GM11168 (cell line): Measurements from ENCODE around the gene SF3B6.
"Not testable (repeated sequence)": the region's sequence is repeated elsewhere in the genome, so short reads cannot be mapped to it uniquely, and the experiment has no call there.

Experiments used
- in situ Hi-C: fragments of 300-500 bp; cut with MboI; formaldehyde crosslinking; loops from one replicate; pipeline ENCODE4 v1.12.0; 2022; ENCODE audit warnings: low sequenced_read_pairs; ENCODE audit not compliant: unreplicated experiment

The SF3B6 gene

DNA sequence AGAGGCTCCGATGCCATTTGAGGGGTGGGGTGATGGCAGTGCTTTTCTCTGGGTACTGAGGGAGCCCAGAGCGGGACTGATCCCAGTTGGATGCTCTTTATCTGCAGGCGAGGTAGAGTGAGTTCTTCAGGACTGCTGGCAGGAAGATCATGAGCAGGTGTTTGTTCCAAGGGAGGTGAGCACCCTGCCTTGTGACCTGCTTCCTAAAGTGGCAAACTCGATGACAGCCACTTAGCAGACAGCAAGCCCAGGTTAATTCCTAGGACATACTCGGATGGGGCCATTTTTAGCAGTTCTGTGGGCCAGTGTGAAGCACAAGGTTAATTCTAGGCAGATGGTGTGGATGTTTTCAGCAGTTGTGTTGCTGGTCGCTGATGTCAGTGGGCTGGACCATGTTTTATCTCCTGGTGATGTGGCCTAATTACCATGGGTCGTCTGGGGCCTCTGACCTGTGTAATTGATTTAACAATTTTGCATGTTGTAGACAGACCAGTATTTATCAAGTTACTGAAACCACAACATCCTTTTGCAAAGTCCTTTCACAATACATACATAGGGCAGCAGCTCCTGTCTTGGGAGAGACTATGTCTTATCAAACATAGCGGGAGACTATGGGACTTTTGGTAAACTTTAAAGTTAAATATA lies 21.6 kb downstream of the SF3B6 start:
- in situ Hi-C loops: no loop called here

GRCh38 chr2:24052951-24053350 lies 23.2 kb downstream of the SF3B6 start:
- in situ Hi-C loops: no loop called here

DNA sequence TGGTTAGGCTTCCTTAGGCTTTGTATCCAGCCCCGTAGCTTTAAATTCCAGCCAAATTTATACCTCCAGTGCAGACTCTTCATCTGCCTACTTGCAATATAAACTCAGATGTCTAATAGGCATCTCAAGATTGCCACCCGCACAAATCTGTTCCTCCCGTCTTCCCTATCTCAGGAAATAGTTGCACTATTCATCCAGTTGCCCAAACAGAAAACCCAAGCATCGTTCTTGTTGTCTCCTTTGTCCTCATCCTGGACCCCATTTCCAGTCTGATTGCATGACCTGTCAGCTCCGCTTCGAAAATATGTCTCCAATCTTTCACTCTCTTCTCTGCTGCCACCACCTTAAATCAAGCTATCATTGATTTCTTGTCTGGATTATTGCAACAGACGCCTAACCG lies 24.3 kb downstream of the SF3B6 start:
- in situ Hi-C loops: no loop called here

DNA sequence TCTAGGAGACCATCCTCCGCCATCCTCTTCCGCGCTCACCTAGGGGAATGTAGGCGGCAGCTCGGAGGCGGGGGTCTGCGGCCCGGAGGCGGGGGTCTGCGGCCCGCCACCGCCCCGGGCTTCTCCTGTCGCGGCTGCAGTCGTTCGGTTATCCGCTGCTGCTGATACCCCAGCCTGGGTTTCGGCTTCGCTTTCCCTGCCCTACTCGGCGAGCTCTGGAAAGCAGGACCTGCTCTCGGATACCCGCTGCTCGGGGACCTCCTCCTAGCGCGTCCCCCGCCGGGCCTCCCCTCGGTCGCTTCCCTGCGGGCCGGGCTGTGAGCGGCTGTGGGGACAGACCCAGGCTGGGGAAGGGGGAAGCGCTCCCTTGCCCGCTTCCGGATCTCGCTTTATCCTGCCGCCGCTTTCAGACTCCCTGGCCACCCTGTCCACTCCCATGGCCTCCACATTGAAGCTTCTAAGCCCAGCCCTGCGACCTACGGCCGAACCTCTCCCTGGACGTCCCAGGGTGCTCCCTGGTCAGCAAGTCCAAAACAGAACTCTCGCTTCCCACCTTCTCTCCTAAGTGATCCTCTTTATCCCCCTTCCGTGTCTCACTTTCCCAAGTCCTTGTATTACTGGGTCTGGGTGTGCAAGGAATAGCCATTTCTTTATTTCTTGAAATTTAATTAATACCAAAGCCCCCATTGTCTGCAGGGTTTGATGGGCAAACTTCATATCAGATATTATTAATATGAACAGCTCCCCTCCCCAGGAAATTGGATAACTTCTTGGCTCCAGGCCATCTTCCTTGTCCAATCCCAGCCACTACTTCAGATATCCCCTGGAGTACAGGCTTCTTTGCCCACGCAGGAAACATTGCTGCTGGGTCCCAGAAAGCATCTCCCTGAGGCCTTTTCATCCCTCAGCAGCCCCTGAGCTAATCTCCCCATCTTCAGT lies 25.8 kb downstream of the SF3B6 start:
- in situ Hi-C loops: no loop called here

DNA sequence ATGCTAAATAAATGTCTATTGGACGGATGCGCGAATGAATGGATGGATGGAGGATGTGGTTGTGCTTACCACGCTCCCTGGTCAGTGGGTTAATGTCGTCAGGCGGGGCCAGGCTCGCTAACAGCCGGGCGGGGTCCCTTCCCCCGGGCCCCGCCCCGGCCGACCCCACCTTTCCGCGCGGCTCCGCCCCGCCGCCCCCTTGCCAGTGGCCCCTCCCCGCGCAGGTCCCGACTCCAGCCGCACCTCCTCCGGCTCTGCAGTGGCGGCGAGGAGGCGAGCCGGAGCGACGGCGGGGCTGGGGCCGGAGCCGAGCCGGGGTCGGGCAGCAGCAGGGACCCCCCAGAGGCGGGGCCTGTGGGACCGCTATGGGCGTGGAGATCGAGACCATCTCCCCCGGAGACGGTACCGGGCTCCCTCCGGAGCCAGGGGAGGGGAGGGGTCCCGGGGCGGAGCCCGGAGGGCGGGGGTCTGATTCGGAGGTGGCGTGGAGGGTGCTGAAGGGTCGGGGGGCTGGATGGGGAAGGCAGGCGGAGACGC lies 26.6 kb downstream of the SF3B6 start, which contains the start of gene FKBP1B:
Gene FKBP1B, plus strand, starts transcription at position 257 of the 537 bp plus-strand sequence. Its CDS starts 109 bp downstream, at position 366.
- in situ Hi-C loops: no loop called here

DNA sequence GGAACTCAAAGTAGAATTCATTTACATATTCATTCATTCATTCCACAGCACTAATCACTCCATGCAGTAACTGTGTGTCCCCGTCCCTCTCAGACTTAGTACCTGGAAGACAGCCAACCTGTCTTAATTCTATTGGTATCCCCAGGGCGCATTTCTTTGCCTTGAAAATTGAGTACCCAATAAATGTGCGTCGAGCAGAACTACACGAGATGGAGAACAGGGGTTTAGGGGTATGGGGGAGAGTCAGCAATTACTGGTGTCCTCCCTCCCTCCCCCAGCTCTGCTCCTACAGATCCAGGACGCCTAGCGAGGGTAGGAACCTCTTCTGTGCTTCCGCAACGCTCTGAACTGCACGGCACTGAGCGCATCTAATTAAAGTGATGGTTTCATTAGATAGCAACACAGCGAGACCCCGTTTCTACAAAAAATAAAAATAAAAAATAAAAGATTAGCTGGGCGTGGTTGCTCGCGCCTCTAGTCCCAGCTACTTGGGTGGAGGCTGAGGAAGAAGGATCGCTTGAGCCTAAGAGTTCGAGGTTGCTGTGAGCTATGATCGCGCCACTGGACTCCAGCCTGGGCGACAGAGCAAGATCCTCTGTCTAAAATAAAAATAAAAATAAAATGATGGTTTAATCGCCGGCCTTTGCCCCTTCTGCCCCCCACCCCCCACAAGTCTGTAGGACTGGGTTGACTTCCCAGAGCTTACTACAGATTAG lies 27.2 kb downstream of the SF3B6 start:
- in situ Hi-C loops: no loop called here

- in situ Hi-C loops: no loop called here
Measured at GRCh38 chr2:24047703-24048033, 28.5 kb downstream of the SF3B6 start.

- in situ Hi-C loops: no loop called here
Measured at GRCh38 chr2:24046930-24047702, 29.0 kb downstream of the SF3B6 start, which contains the start of gene WDCP. Gene WDCP (minus strand): TSS chr2:24047391. CDS start chr2:24039494, 7,897 bp downstream.

DNA sequence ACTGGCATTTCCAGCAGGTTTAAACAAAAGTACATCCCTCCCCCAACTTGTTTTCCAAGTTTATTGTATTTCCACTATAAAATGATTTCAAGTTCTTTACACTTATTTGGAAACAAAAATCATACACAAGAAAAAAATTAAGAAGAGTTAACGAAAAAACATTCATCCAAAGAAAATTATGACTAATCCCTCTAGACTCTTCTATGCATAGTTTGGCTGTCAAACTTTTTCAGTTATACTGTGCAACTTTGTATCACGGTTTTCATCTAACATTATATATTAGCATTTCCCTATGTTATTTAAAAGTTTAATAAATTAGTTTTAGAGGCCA lies 29.6 kb downstream of the SF3B6 start:
- in situ Hi-C loops: no loop called here

DNA sequence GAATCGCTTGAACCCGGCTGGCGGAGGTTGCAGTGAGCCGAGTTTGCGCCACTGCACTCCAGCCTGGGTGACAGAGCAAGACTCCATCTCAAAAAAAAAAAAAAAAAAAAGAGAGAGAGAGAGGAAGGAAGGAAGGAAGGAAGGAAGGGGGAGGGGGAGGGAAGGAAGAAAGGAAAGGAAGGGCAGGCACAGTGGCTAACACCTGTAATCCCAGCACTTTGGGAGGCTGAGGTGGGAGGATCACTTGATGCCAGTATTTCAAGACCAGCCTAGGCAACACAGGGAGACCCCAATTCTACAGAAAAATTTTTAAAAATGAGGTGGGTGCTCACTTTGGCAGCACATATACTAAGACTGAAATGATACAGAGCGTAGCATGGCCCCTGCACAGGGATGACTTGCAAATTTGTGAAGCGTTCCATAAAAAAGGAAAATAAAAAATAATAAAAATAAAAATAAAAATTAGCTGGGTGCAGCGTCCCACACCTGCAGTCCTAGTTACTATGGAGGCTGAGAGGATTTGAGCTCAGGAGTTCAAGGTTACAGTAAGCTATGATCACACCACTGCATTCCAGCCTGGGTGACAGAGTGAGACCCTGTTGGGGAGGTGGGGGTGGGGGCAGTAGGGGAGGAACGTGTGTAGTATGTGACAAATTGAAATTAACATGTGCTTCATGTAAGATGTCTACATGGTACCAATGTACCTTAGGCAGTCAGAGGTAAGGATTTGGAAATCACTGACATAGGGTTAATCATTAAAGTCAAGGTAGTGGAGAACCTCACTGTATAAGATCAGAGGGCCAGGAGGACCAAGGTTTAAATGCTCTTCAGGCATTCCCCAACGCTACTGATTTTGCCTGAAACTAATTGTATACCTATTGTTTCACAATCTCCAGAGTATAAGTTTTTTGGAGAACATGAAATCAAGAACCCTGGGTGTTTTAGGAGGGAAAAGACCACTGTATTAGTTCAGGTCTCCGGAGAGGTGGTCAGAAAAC lies 30.3 kb downstream of the SF3B6 start:
- in situ Hi-C loops: no loop called here

- in situ Hi-C loops: not testable (repeated sequence)
Measured at GRCh38 chr2:24043133-24043532, 33.0 kb downstream of the SF3B6 start.

DNA sequence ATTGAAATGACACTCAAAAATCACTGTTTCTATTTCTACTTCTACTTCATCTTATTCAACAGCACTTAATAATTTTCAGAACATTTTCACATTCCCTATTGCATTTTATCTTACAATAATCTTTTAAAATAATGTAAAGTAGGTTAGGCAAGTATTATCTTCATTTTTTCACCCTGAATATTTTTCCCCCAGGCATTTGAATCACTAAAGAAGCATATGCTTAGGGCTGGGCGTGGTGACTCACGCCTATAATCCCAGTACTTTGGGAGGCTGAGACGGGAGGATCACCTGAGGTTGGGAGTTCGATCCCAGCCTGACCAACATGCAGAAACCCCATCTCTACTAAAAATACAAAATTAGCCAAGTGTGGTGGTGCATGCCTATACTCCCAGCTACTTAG lies 35.6 kb downstream of the SF3B6 start:
- in situ Hi-C loops: no loop called here

GRCh38 chr2:24038786-24039499 lies 37.2 kb downstream of the SF3B6 start:
- in situ Hi-C loops: no loop called here

DNA sequence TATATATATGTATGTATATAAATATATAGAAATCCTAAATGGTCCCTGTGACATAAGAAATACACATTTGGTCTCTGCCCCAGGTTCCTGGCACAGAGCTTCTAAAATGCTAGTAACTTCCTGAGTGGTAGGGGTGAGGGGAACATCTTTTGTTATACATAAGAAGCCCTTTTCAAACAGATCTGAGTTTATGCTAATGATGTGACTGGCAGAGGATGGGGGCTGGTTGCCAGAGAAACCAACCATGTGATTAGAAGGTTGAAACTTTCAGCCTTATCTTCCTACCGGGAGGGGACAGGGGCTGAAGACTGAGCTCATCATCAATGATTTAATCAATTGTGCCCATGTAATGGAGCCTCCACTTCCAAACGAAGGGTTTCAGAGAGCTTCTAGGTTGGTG lies 49.9 kb downstream of the SF3B6 start:
- in situ Hi-C loops: no loop called here

GRCh38 chr2:24024996-24025663 lies 51.0 kb downstream of the SF3B6 start:
- in situ Hi-C loops: no loop called here

- in situ Hi-C loops: no loop called here
Measured at GRCh38 chr2:24024018-24024417, 52.1 kb downstream of the SF3B6 start.

- in situ Hi-C loops: no loop called here
Measured at GRCh38 chr2:24022975-24023575, 53.1 kb downstream of the SF3B6 start.
